Activated CD4-positive, alpha-beta T cell treated with anti-CD3 and anti-CD28 coated beads for 36 hours (primary cell): ENCODE data around the gene CRTC2. TPM values are rescaled to one million over a fixed set of nuclear protein-coding genes. Genes with fewer than 3 reads are reported as not detected.

Experiments used
- ATAC-seq: fragments of 200-7000 bp; cut with Tn5 transposase; one replicate; pipeline ENCODE4 v1.10.0; 2021; ENCODE audit warnings: mild to moderate bottlenecking, moderate library complexity
- CTCF ChIA-PET: fragments of 350-600 bp; sonication (Branson Sonifier 250); formaldehyde crosslinking; loops from one replicate; lab custom pipeline; 2021; ENCODE audit warnings: antibody characterized with exemption; lab: Charles Lee
- POLR2A ChIA-PET: fragments of 350-600 bp; sonication (Branson Sonifier 250); formaldehyde crosslinking; loops from one replicate; lab custom pipeline; 2021; ENCODE audit warnings: antibody characterized with exemption, inconsistent platforms; lab: Charles Lee
- DNase-seq: peaks from one replicate; pipeline ENCODE4 v3.0.0-alpha.2; 2020
- H3K27ac Mint-ChIP-seq: one replicate; pipeline ENCODE4 v1.8.0; 2021; ENCODE audit warnings: mixed read lengths
- H3K27me3 Mint-ChIP-seq: one replicate; pipeline ENCODE4 v1.8.0; 2021; ENCODE audit warnings: mixed read lengths
- H3K36me3 Mint-ChIP-seq: one replicate; pipeline ENCODE4 v1.8.0; 2021; ENCODE audit warnings: low read depth, mixed read lengths
- H3K4me1 Mint-ChIP-seq: one replicate; pipeline ENCODE4 v1.8.0; 2021; ENCODE audit warnings: mixed read lengths
- H3K4me3 Mint-ChIP-seq: one replicate; pipeline ENCODE4 v1.8.0; 2021; ENCODE audit warnings: mild to moderate bottlenecking, moderate library complexity, mixed read lengths
- H3K9me3 Mint-ChIP-seq: one replicate; pipeline ENCODE4 v1.8.0; 2021; ENCODE audit warnings: low read depth, mixed read lengths
- intact Hi-C, 2 experiments: fragments of 100-400 bp; cut with DNase I in 1 of 2; cut with micrococcal nuclease in 1 of 2; formaldehyde crosslinking; loops; one replicate each; pipeline versions ENCODE4 v1.14.2 to v1.15.1; 2022 to 2024; cut with DNase I, micrococcal nuclease
- microRNA-seq: library from miRNA; unstranded; fragments of <30 nt; microRNA quantifications from one replicate; pipeline ENCODE4 v1.2.0, GENCODE V29; 2021; ENCODE audit warnings: borderline replicate concordance
- total RNA-seq, 2 experiments: library from RNA; stranded (reverse); gene quantifications; one replicate each; pipeline ENCODE4 v1.2.3, GENCODE V29; 2021

CRTC2 gene
- total RNA-seq, 2 experiments from 2014 or later: 60.6 to 80.4 TPM

GRCh38 chr1:153899509-153899908 is 58.9 kb downstream of the CRTC2 start:
- Mint-ChIP-seq H3K27ac (peak overlapping the region; percentile 60), H3K36me3 (peaks cover 13% of the 10 kb centered on the region), H3K27me3 (no peaks in the 10 kb centered on the region), H3K9me3 (no peaks in the 10 kb centered on the region), H3K4me3 (no peak overlapping the region), H3K4me1 (peaks cover 13% of the 10 kb centered on the region)
- no peak for DNase-seq
- ChIA-PET CTCF (interaction anchor here (1.1 kb wide), 1 partner anchor 47 kb away, joined by 6 read pairs; no protein-coding TSS in a partner anchor), POLR2A (interaction anchor here (0.7 kb wide), 1 partner anchor 13 kb away, joined by 7 read pairs; no protein-coding TSS in a partner anchor)
- ATAC-seq: no peak
- intact Hi-C loops: no loop called here

Small RNA genes lying within 50 kb of the gene (microRNA-seq; reads per million reads assigned to microRNA genes)
- gene MIR6737: 1.1 reads per million

Other genes with a start within 250 kb of the CRTC2 start
- 10 to 100 TPM; 52.0 to 58.0 TPM for gene INTS3, start 230.6 kb downstream of the CRTC2 start, total RNA-seq
- 1 to 10 TPM; 5.9 to 9.3 TPM for gene SLC27A3, start 183.2 kb downstream of the CRTC2 start, total RNA-seq
- 10 to 100 TPM; 57.0 to 63.9 TPM for gene GATAD2B, start 35.6 kb downstream of the CRTC2 start, total RNA-seq
- 100 to 1,000 TPM; 100 to 110 TPM for gene DENND4B, start 11.9 kb downstream of the CRTC2 start, total RNA-seq
- 10 to 100 TPM; 64.4 to 65.5 TPM for gene SLC39A1, start 4.9 kb upstream of the CRTC2 start, total RNA-seq
- gene CREB3L4, start 9.3 kb upstream of the CRTC2 start, total RNA-seq: 1 to 10 TPM; 8.5 to 9.1 TPM
- gene JTB, start 19.1 kb upstream of the CRTC2 start, total RNA-seq: 100 to 1,000 TPM; 107 to 145 TPM
- 10 to 100 TPM; 16.6 to 19.0 TPM for gene RAB13, start 27.7 kb upstream of the CRTC2 start, total RNA-seq
- 1,000 to 10,000 TPM; 1,867 to 2,094 TPM for gene RPS27, start 32.1 kb upstream of the CRTC2 start, total RNA-seq
- under 1 TPM; 0.04 to 0.05 TPM for gene NUP210L, start 196.5 kb upstream of the CRTC2 start, total RNA-seq
- 100 to 1,000 TPM; 682 to 842 TPM for gene TPM3, start 233.5 kb upstream of the CRTC2 start, total RNA-seq
- gene CFAP141, start 247.7 kb upstream of the CRTC2 start, total RNA-seq: not detected